ENCODE measurements around the gene EDN2.

DNA sequence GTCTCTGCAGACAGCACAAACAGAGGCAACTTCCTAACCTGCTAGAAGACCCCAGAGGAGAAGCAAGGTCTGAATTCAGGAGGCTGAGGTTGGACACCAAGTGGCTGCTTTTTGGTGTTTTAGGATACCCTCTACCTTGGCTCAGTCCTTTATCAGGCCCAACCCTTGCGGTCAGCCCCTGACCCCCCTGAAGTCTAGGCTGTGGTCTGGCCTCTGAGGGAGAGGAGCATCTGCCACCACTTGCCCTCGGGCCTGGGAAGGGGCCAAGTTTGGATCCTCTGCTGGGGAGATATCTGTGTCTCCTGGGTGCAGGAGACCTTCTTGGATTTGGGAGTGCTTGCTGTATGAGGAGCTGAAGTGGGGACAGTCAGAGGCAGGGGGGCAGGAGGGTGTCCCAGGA lies 21.0 kb downstream of the EDN2 start:
- TF ChIP-seq, protein P1, sequence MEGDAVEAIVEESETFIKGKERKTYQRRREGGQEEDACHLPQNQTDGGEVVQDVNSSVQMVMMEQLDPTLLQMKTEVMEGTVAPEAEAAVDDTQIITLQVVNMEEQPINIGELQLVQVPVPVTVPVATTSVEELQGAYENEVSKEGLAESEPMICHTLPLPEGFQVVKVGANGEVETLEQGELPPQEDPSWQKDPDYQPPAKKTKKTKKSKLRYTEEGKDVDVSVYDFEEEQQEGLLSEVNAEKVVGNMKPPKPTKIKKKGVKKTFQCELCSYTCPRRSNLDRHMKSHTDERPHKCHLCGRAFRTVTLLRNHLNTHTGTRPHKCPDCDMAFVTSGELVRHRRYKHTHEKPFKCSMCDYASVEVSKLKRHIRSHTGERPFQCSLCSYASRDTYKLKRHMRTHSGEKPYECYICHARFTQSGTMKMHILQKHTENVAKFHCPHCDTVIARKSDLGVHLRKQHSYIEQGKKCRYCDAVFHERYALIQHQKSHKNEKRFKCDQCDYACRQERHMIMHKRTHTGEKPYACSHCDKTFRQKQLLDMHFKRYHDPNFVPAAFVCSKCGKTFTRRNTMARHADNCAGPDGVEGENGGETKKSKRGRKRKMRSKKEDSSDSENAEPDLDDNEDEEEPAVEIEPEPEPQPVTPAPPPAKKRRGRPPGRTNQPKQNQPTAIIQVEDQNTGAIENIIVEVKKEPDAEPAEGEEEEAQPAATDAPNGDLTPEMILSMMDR (IDR thresholded peaks at IDR 0.05): no peak
- no peak for TF ChIP-seq EP300 (IDR thresholded peaks at IDR 0.05)

Data from tibial nerve (tissue), 4 donors.